Mammary epithelial cell (primary cell): ENCODE measurements around the gene ABHD4.

Experiments
- EZH2 ChIP-seq: IDR thresholded peaks from 2 replicates; pipeline ENCODE4 v1.6.1; 2012; ENCODE audit warnings: low read length, inconsistent platforms, borderline replicate concordance
- TF ChIP-seq, protein P1 (sequence below), 2 donors: IDR thresholded peaks in 1 of 2; conservative IDR thresholded peaks in 1 of 2; 2 replicates each; pipeline ENCODE4 v1.5.1; 2011 to 2012; ENCODE audit warnings: inconsistent platforms in 2 of 2, low read length in 2 of 2, mild to moderate bottlenecking in 2 of 2, control low read depth in 1 of 2, low read depth in 1 of 2; ENCODE audit not compliant: insufficient read depth in 1 of 2; ENCODE audit errors: extremely low read depth in 1 of 2

GRCh38 chr14:22653012-22653621 lies 55.0 kb downstream of the ABHD4 start:
- TF ChIP-seq, protein P1, sequence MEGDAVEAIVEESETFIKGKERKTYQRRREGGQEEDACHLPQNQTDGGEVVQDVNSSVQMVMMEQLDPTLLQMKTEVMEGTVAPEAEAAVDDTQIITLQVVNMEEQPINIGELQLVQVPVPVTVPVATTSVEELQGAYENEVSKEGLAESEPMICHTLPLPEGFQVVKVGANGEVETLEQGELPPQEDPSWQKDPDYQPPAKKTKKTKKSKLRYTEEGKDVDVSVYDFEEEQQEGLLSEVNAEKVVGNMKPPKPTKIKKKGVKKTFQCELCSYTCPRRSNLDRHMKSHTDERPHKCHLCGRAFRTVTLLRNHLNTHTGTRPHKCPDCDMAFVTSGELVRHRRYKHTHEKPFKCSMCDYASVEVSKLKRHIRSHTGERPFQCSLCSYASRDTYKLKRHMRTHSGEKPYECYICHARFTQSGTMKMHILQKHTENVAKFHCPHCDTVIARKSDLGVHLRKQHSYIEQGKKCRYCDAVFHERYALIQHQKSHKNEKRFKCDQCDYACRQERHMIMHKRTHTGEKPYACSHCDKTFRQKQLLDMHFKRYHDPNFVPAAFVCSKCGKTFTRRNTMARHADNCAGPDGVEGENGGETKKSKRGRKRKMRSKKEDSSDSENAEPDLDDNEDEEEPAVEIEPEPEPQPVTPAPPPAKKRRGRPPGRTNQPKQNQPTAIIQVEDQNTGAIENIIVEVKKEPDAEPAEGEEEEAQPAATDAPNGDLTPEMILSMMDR (conservative IDR thresholded peaks at IDR 0.05 in 1 of 2, IDR thresholded peaks at IDR 0.05 in 1 of 2; ENCODE audit: extremely low read depth in 1 of 2, insufficient read depth in 1 of 2, low read depth in 1 of 2, low read length in 2 of 2), result peak; percentile 95 to 98
- TF ChIP-seq EZH2, result no peak
